ENCODE data around the gene SLC4A1. TPM values are rescaled to one million over a fixed set of nuclear protein-coding genes. Genes with fewer than 3 reads are reported as not detected.

The SLC4A1 gene
- total RNA-seq, 4 donors from 2014 or later = 0.15 to 0.78 TPM; not detected in 2

DNA sequence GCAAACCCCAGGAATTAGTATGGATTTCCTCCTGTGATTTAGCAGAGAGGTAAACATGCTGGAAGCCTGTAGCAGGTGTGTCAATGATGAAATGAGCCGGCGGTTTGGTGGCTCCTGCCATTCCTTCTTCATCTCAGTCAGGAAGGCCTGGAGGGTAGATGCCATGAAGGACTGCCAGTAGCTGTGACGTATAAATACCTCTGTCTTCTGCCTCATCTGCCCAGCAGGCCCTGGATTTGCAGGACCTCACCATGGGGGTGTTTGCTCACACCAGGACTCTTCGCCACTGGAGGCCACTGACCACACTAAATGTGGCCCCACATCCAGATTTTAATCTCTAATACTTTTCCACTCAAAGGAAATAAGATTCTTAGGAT, 16.1 kb upstream of the SLC4A1 start:
- TF ChIP-seq, protein P1, sequence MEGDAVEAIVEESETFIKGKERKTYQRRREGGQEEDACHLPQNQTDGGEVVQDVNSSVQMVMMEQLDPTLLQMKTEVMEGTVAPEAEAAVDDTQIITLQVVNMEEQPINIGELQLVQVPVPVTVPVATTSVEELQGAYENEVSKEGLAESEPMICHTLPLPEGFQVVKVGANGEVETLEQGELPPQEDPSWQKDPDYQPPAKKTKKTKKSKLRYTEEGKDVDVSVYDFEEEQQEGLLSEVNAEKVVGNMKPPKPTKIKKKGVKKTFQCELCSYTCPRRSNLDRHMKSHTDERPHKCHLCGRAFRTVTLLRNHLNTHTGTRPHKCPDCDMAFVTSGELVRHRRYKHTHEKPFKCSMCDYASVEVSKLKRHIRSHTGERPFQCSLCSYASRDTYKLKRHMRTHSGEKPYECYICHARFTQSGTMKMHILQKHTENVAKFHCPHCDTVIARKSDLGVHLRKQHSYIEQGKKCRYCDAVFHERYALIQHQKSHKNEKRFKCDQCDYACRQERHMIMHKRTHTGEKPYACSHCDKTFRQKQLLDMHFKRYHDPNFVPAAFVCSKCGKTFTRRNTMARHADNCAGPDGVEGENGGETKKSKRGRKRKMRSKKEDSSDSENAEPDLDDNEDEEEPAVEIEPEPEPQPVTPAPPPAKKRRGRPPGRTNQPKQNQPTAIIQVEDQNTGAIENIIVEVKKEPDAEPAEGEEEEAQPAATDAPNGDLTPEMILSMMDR (IDR thresholded peaks at IDR 0.05) = no peak
- TF ChIP-seq POLR2A (IDR thresholded peaks at IDR 0.05) = no peak
- Histone ChIP-seq H3K4me1 (peaks cover 0 to 14% of the 10 kb centered on the region in 2 donors), H3K27me3 (no peaks in the 10 kb centered on the region), H3K27ac (no peak overlapping the region), H3K9me3 (no peaks in the 10 kb centered on the region), H3K36me3 (no peaks in the 10 kb centered on the region), H3K4me3 (replicated peaks in 1 of 3) (no peak overlapping the region)
- 88 to 94% methylated on average over 4 of the region's 4 CpGs for WGBS, 2 donors
- intact Hi-C loops (cut with DNase I) = no loop called here
- DNase-seq = no peak

DNA sequence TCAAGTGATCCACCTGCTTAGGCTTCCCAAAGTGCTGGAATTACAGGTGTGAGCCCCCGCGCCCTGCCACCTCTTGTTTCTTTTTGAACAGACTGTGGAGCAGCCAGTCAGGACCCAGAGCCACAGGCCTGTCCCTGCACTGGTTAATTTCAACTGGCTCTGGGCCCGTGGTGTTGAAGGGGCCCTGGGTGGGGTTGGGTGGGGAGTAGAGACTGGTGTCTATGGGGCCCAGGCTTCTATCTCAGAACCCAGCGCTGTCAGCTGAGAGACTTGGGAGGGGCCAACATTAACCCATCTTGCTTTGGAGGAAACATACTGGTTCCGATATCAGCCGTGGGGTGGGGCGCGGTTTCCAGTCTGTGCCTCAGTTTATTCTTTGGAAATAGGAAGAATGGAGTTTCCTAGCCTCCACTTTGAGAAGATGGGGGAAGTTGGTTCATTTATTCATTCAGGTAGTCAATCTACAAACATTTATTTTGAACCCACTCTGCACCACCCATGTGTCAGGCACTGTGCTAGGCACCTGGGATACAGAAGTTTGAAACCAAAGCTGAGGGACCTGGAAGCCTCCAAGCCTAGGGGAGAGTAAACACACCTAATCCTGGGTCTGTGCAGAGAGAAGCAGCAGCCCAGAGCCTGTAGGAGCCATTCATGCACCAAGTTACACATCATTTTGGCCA, 15.5 kb upstream of the SLC4A1 start:
- Histone ChIP-seq H3K27ac (no peak overlapping the region), H3K27me3 (no peaks in the 10 kb centered on the region), H3K9me3 (no peaks in the 10 kb centered on the region), H3K4me3 (replicated peaks in 1 of 3) (no peak overlapping the region), H3K4me1 (peaks cover 0 to 14% of the 10 kb centered on the region in 2 donors), H3K36me3 (no peaks in the 10 kb centered on the region)
- DNase-seq = no peak
- TF ChIP-seq, protein P1 (IDR thresholded peaks at IDR 0.05) = no peak
- TF ChIP-seq POLR2A (IDR thresholded peaks at IDR 0.05) = no peak
- intact Hi-C loops (cut with DNase I) = no loop called here
- 80 to 84% methylated on average over 6 to 8 of the region's 8 CpGs for WGBS, 2 donors

DNA sequence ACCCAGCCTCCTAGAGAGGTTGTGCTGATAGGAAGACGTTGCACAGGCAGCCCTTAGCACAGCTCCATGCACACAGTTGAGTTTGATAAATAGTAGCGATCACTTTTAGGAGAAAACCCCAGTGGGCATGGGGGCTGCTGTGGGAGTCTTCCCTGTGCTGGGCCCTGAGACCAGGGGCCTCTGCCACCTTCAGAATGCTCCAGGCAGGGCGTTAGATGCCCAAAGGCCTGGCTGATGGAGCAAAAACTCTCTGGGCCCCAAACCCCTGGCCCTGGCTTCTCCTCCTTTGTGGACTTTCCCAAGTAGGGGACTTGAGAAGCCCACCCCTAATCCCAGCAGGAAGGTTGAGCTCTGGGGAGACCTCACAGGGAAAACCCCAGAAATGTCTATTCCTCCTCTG, 14.3 kb upstream of the SLC4A1 start:
- 72 to 76% methylated on average over 3 of the region's 3 CpGs for WGBS, 2 donors

DNA sequence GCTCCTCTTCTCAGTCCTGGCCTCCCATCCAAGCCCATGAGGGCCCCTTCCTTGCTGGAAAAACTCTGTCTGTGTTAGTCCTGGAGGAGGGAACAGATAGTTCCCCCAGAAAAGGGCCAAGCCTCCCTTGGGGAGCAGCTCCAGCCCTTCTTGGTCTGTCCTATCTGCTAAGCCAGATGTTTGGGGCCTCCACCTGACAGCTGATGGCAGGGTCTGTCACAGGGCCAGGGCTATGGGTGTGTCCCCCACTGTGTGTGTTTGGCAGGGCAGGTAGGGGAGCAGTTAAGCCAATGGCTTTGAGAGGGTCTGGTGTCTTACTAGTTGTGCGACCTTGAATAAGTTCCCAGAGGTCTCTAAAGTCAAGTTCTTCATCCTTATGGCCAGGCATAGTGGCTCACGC, 13.6 kb upstream of the SLC4A1 start:
- Histone ChIP-seq H3K27me3 (no peaks in the 10 kb centered on the region), H3K4me1 (peaks cover 0 to 14% of the 10 kb centered on the region in 2 donors), H3K27ac (no peak overlapping the region), H3K4me3 (replicated peaks in 1 of 3) (no peak overlapping the region), H3K36me3 (no peaks in the 10 kb centered on the region), H3K9me3 (no peaks in the 10 kb centered on the region)
- DNase-seq = no peak
- intact Hi-C loops (cut with DNase I) = no loop called here
- WGBS, 2 donors = 100% methylated on average over 2 of the region's 2 CpGs
- no peak for TF ChIP-seq POLR2A (IDR thresholded peaks at IDR 0.05)
- TF ChIP-seq, protein P1 (IDR thresholded peaks at IDR 0.05) = no peak

More for the DNA sequence above, 14.3 kb upstream of the SLC4A1 start:
- no peak for DNase-seq
- no peaks in the 10 kb centered on the region for H3K9me3 ChIP-seq
- H3K36me3 ChIP-seq = no peaks in the 10 kb centered on the region
- TF ChIP-seq, protein P1 (IDR thresholded peaks at IDR 0.05) = no peak
- TF ChIP-seq POLR2A (IDR thresholded peaks at IDR 0.05) = no peak
- no peaks in the 10 kb centered on the region for H3K27me3 ChIP-seq
- intact Hi-C loops (cut with DNase I) = no loop called here
- H3K27ac ChIP-seq = no peak overlapping the region
- H3K4me1 ChIP-seq = peaks cover 0 to 14% of the 10 kb centered on the region in 2 donors
- H3K4me3 ChIP-seq (replicated peaks in 1 of 3) = no peak overlapping the region

DNA sequence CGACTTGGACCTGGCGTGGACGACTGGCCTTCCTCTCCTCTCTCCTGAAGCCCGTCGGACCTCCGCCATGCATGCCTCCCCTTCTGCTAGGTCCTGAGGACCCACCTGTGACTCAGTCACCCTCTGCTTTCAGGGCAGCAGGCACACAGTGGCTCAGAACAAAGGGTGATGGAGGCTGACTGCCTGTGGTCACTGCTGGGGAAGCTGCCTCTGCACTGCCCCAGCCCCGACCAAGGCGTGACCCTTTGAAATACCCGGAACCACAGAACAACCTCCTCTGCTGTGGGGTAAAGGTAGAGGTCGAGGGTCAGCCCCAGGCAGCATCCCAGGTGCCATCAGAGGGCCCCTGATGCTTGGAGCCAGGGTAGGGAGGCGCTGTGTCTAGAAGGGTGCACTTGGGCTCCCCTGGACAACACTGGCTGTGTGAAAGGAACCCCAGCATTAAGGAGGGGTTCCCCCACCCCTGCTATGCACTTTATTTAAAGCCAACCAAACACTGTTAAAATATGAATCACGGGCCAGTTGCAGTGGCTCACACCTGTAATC, 12.5 kb upstream of the SLC4A1 start:
- H3K27me3 ChIP-seq = no peaks in the 10 kb centered on the region
- no peak for DNase-seq
- H3K4me1 ChIP-seq = peaks cover 0 to 14% of the 10 kb centered on the region in 2 donors
- no peak overlapping the region for H3K4me3 ChIP-seq (replicated peaks in 1 of 3)
- H3K27ac ChIP-seq = no peak overlapping the region
- intact Hi-C loops (cut with DNase I) = no loop called here
- WGBS, 2 donors = 78 to 85% methylated on average over 11 to 12 of the region's 12 CpGs
- no peaks in the 10 kb centered on the region for H3K36me3 ChIP-seq
- no peaks in the 10 kb centered on the region for H3K9me3 ChIP-seq
- TF ChIP-seq POLR2A (IDR thresholded peaks at IDR 0.05) = no peak
- TF ChIP-seq, protein P1 (IDR thresholded peaks at IDR 0.05) = no peak

Measured in thyroid gland (tissue), 4 donors.